GM19395 (cell line): Measurements from ENCODE around the gene PAM16.

Experiments used
- ATAC-seq: cut with Tn5 transposase; IDR thresholded peaks from one replicate; pipeline ENCODE4 v1.9.1; 2021; ENCODE audit warnings: mild to moderate bottlenecking, moderate library complexity; ENCODE audit not compliant: unreplicated experiment

The PAM16 gene

DNA sequence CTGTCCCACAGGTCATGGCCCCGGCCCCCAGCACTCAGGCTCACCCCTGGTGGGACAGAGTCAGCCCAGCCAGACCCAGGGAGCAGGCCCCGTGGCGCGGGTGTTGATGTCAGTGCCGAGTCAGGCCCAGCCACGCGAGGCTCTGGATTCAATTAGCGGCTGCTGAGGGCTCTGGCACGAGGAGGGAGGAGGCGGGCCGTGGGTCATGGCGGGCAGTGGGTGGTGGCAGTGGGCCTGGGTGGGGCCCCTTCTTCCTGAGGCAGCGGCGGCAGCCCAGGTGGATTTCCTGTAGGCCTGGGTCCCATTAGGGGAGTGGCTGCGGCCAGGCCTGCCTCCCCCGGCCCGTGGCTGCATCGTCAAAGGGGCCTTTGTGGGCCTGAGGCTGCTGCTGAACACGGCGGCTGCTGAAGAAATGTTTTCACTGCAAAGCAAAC lies 33.4 kb upstream of the PAM16 start:
- no peak for ATAC-seq

DNA sequence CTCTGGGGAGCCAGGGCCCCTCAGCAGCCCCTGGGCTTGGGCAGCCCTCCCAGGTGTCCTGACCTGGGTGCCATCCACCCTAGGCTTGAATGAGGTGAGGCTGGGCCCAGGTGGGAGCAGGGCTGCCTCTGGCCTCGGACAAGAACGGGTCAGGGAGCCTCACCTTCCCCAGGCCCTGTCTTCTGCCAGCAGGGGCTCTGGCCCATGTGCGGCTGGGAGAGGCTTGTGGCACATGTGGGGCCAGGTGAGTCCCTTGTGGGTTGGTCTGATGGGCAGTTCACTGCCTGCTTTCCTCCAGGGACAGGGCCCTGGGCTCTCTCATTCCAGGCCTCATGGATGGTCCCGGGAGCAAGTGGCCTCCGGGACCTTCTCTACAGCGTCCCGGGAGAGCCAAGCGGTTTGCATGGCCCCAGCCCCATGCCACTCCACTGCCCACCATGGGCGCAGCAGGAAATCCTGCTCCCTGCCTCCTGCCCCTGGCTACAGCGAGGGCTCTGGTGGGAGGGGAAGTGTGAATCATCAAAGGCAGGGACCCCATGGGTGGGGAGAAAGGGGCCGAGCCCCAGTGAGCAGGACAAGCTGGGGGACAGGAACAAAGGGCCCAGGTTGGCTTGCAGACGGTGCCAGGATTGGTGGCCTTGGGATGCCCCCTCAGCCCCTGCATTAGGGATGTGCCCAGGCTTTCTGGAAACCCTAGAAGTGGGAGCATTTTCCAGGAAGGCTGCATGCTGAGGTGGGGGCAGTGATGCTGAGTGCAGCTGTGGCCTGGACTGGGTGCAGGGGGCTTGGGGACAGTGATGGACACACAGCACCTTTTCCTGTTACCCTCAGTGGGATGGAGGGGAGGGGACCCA lies 32.7 kb upstream of the PAM16 start:
- no peak for ATAC-seq

DNA sequence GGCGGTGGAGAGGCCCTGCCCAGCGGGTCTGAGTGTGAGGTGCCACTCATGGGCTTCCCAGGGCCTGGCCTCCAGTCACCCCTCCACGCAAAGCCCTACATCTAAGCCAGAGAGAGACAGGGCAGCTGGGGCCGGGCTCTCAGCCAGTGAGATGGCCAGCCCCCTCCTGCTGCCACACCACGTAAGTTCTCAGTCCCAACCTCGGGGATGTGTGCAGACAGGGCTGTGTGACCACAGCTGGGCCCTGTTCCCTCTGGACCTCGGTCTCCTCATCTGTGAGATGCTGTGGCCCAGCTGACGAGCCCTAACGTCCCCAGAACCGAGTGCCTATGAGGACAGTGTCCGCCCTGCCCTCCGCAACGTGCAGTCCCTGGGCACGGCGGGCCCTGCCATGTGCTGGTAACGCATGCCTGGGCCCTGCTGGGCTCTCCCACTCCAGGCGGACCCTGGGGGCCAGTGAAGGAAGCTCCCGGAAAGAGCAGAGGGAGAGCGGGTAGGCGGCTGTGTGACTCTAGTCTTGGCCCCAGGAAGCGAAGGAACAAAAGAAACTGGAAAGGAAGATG lies 31.8 kb upstream of the PAM16 start:
- ATAC-seq = no peak

DNA sequence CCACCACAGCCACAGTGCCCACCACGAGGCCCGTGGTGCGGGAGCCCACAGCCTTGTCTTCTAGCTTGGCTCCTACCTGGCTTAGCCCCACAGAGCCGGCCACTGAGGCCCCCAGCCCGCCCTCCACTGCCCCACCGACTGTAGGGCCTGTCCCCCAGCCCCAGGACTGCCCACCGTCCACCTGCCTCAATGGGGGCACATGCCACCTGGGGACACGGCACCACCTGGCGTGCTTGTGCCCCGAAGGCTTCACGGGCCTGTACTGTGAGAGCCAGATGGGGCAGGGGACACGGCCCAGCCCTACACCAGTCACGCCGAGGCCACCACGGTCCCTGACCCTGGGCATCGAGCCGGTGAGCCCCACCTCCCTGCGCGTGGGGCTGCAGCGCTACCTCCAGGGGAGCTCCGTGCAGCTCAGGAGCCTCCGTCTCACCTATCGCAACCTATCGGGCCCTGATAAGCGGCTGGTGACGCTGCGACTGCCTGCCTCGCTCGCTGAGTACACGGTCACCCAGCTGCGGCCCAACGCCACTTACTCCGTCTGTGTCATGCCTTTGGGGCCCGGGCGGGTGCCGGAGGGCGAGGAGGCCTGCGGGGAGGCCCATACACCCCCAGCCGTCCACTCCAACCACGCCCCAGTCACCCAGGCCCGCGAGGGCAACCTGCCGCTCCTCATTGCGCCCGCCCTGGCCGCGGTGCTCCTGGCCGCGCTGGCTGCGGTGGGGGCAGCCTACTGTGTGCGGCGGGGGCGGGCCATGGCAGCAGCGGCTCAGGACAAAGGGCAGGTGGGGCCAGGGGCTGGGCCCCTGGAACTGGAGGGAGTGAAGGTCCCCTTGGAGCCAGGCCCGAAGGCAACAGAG lies 31.0 kb upstream of the PAM16 start:
- no peak for ATAC-seq

DNA sequence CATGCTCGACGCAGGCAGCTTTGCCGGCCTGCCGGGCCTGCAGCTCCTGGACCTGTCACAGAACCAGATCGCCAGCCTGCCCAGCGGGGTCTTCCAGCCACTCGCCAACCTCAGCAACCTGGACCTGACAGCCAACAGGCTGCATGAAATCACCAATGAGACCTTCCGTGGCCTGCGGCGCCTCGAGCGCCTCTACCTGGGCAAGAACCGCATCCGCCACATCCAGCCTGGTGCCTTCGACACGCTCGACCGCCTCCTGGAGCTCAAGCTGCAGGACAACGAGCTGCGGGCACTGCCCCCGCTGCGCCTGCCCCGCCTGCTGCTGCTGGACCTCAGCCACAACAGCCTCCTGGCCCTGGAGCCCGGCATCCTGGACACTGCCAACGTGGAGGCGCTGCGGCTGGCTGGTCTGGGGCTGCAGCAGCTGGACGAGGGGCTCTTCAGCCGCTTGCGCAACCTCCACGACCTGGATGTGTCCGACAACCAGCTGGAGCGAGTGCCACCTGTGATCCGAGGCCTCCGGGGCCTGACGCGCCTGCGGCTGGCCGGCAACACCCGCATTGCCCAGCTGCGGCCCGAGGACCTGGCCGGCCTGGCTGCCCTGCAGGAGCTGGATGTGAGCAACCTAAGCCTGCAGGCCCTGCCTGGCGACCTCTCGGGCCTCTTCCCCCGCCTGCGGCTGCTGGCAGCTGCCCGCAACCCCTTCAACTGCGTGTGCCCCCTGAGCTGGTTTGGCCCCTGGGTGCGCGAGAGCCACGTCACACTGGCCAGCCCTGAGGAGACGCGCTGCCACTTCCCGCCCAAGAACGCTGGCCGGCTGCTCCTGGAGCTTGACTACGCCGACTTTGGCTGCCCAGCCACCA lies 30.2 kb upstream of the PAM16 start:
- no peak for ATAC-seq

DNA sequence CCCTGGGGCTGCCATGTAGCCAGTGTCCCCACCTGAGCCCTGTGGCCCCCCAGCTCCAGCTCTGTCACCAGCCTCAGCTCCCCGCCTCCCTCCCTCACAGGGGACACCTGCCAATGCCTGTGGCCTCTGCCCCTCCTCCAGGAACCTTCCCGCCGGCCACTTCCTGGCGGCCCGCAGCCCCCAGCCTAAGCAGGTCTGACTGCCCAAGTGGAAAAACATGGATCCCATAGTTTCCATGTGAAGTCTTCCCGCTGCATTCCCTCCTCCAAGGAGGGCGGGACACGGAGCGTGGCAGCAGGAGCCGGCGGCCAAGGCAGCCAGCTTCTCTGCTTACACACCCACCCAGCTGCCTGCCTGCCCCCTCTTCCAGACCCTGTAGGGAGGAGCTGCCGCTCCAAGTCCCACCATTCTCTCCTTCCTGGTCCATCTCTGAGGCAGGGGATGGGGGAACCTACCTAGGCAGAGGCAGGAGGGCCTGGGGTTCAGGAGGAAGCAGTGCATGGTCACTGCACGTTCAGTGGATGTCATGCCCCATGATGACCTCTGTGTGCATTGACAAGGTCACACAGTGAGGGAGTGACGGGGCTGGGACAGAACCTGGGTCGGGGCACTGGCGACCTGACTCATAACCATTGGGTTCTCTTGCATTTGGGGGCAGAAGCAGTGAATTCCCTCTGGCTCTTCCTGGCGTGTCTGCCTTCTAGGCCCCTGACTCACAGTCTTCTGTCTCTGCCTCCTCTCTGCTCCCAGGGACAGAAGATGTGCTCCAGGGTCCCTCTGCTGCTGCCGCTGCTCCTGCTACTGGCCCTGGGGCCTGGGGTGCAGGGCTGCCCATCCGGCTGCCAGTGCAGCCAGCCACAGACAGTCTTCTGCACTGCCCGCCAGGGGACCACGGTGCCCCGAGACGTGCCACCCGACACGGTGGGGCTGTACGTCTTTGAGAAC lies 29.3 kb upstream of the PAM16 start:
- ATAC-seq = no peak

DNA sequence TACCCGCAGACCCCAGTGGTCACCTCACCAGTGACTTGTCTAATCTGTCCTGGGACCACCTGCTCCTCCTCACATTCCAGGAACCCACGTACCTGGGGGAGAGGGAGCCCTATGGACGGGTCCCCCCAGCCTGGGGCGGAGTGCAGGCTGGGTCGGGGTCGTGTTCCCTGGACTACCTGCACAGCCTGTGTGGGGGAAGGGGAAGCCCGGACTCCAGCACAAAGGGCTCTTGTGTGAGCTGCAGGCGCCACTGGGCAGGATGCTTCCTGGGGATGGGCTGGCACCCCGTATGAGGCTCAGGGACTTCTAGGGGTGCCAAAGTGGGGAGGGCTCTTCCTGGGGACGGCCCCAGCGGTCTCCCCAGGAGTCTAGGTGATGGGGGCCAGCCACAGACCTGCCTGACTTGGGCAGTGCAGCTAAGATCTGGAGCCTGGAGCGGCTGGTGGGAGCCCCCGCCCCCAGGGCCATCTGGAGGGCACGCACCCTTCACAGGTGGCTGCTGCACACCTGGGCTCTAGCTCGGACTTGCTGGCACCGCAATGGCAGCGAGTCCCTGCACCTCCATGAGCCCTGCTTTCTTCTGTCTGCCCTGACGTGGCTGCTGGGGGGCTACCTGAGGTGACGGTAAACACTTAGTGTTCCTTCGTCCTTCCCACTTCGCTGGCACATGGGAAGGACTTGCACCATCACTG lies 28.0 kb upstream of the PAM16 start:
- ATAC-seq = no peak

DNA sequence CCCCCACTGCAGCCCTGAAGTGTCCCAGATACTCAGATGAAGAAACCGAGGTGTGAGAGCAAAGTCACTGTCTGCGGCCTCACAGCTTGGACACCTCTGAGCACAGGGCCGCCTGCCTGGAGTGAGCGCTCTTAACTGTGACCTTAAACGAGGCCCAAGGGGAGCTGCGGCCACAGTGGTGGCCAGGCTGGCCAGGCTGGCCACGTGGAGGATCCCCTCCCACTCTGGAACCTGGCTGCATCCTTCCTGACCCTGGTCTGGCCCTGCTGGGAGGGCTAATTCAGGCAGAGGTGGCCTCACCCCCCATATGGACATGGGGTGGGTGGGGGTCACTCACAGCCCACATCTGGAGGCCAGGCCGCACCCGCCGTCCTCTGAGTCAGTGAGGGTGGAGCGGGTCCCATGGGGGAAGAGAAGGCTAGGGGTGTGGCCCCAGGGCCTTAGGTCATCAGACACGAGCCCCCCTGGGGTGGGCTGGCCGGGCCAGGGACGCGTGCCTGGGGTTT lies 27.1 kb upstream of the PAM16 start:
- ATAC-seq = no peak

DNA sequence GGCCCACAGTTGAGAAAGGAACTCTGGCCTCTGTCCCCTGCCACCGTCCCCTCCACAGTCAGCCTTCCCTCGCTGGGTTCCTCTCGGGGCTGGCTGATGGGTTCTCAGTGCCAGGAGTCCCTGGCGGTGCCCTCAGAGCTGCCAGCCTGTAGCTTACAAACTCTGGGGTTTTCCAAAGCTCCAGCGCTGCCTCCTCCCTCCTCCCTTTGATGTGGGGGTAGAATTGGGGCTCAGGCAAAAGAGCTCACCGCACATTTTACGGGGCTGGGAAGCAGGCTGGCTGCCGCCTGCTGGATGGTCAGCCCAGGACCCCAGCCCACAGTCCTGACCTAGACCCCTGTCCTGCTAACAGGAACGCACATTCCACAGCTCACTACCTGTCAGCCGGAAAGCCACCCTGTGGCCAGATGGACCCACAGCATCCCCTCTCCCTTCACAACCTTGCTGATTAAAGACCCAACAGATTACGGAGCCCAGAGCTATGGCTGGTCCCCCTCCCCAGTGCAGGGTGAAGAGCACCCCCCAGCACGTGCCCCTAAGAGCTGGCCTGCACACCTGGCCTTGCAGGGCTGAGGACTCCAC lies 26.5 kb upstream of the PAM16 start:
- no peak for ATAC-seq

DNA sequence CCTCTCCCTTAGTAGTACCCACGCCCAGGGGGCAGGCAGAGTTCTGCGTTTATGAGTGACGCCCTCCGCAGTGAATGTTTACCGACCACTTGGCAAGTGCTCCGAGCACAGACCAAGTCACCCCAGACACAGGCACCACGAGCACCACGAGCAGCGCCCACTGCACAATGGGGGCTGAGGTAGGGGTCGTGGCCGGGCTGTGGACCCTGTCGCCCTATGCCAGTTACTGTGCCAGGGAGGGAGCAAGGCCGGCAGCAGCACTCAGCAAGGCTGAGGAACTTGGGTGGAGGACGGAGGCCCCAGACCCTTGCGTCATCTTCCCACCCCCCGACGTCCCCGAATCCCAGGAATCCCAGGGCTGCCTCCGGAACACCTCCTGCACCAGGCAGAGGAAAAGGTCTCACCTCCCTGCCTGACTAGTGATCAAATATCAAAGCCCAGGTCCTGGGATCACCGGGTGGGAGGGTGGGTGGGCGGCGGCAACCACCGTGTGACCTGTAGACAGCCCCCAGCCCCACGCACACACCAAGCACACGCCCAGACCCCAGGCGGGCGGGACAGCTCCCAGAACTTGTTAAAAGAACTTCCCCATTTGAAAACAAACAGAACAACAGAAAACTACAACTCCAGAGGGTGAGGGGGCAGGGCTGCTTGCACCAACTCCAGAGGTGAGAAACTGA lies 25.9 kb upstream of the PAM16 start:
- no peak for ATAC-seq

DNA sequence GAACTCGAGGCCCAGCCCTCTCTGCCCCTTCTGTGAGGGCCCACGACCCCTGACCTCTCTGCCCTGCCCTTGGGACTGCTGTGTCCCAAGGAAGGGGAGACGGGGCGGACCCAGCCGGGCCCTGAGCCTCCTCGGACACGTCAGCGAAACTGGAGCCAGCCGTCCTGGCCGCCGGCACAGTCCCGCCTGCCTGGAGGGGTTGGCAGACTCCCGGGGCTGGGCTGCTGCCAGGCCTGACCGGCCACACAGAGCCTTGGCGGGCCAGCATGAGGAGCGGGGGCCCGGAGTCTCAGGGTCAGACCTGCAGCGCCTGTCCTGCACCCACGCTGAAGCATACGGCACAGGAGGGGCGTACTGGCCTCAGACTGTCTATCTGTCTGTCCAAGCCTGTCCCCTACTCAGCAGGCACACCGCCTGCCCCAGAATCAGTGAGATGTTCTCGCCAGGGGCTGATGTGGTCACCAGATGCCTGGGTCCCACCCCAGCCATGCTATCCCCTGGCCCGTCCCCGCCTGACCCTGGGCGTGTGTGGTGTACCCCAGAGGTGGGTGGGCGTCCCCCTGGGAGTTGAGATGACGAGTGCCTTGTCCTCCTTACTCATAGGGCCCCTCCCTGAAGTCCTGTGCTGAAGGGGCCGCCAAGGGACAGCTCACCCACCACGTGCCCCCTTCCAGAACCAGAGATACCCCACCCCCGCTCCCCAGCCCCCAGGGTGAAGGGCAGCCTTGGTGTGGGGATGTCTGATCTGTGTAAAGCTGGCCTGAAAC lies 25.2 kb upstream of the PAM16 start:
- ATAC-seq = no peak

DNA sequence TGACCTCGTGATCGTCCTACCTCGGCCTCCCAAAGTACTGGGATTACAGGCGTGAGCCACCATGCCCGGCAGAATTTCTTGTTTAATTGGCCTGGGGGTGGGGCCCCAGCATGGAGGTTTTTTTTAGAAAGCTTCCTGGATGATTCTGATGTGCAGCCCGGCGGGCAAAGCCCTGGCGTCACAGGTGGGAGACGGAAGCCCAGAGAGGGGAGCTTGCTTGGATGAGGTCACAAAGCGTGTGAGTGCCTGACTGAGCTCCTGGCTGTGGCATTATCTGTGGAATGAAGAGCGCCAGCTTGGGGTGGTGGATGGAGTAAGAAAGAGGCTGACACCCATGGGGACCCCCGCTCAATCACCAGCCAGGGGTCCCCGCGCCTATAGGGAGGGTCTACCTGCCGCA lies 24.6 kb upstream of the PAM16 start:
- no peak for ATAC-seq

DNA sequence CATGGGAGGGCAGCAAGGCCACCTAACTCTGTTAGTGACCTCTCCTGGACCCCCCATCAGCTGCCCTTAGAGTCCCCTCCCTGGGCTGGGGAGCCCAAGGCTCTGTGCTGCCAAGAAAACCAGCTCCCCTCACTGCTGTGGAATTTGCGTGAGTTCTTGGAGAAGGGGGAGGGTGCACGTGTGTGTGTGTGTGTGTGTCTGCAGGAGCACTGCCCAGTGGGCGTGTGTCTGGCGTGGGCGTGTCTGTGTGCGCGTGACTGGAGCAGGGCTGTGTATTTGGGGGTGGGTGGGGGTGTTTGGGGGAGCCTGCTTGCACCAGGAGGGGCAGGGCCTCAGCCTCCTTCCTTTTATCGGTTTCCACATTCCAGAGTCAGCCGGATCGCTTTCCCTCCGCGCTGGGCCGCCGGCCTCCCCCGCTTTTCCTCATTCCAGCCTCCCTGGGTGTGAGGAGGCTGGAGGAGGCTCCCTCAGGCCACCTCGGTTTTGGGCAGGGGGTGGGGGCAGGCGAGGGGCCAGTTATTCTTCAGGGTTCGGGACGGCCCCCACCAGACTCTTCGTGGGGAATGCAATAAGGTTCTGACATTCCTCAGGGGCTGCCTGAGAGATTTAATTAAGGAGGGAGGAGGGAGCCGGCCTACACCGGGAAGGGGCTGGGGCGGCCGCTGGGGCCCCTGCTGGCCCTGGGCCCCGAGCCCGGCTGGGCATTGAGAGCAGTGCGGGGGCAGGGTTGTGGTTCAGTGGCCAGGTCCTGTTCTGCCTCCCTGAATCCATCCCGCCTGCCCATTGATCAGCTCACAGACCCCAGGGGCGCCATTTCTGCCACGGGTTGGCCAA lies 23.0 kb upstream of the PAM16 start:
- ATAC-seq = no peak

DNA sequence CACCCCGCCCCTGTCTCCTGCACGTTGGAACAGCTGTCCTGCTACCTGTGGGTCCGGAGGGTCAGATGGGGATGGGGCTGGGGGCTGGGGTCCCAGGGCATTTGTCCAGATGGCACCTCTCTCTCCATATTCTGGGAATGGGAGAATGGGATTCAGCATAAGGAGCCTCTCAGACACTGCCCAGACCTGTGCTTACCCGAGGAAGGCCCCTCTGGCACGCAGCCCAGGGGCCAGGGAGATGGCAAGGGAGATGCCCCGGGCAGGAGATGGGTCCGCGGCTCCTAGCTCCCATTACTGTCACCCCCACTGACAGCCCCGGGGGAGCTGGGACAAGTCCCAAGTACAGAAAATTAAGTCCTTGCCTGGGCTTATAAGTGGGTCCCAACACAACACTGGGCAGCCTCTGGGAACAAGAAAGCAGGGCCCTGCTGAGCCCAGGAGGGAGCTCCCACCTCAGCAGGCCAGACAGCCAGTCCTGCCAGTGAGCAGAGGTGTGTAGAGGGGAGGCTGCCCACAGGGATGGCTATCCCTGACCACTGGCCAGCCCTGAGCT lies 22.3 kb upstream of the PAM16 start:
- ATAC-seq = no peak

DNA sequence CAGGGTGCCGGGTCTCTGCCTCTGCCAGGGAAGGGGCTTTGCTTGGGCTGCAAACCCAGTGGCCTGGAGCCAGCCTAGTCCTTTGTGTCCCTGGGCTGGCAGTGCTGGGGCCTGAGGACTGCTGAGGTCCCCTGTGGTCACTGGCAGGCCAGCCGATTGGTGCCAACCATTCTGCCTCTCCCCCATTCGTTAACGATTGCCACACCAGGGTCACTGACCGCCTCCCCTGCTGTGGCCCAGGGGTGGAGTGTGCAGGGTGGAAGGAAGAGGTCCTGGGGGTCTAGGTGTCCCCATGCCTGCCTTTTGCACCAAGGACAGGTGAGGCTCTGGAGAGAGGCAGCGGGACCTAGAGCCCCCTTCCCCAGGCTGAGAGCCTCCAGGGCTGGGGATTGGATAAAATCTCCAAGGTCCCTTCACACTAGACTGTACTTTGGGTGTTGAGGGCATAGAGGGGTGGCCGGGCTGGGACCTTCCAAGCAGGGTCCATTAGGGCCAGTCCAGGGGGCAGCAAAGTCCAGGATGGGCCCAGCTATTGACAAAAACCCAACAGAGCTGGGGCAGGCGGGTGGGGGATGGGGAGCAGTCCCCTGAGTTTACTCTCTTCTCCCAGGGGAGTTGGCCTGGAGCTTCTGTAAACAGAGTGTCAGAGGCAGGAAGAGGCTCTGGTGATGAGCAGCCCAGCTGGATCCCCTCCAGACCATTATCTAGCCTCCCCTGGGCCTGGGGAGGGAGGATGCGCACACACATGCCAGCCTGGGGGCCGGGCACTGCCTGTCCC lies 21.6 kb upstream of the PAM16 start:
- no peak for ATAC-seq
